A549 treated with AZD2906 at 1 μM for 4 hours (cell line): Measurements from ENCODE around the gene SYNPO2. TPM values are rescaled to one million over a fixed set of nuclear protein-coding genes. Genes with fewer than 3 reads are reported as not detected.

Source experiments
- total RNA-seq: library from RNA; stranded (reverse); fragments of 200-300 nt; extraction: Qiagen RNA extraction; gene quantifications from 5 replicates; pipeline ENCODE4 v1.2.3, GENCODE V29; 2022

Gene SYNPO2, protein sequence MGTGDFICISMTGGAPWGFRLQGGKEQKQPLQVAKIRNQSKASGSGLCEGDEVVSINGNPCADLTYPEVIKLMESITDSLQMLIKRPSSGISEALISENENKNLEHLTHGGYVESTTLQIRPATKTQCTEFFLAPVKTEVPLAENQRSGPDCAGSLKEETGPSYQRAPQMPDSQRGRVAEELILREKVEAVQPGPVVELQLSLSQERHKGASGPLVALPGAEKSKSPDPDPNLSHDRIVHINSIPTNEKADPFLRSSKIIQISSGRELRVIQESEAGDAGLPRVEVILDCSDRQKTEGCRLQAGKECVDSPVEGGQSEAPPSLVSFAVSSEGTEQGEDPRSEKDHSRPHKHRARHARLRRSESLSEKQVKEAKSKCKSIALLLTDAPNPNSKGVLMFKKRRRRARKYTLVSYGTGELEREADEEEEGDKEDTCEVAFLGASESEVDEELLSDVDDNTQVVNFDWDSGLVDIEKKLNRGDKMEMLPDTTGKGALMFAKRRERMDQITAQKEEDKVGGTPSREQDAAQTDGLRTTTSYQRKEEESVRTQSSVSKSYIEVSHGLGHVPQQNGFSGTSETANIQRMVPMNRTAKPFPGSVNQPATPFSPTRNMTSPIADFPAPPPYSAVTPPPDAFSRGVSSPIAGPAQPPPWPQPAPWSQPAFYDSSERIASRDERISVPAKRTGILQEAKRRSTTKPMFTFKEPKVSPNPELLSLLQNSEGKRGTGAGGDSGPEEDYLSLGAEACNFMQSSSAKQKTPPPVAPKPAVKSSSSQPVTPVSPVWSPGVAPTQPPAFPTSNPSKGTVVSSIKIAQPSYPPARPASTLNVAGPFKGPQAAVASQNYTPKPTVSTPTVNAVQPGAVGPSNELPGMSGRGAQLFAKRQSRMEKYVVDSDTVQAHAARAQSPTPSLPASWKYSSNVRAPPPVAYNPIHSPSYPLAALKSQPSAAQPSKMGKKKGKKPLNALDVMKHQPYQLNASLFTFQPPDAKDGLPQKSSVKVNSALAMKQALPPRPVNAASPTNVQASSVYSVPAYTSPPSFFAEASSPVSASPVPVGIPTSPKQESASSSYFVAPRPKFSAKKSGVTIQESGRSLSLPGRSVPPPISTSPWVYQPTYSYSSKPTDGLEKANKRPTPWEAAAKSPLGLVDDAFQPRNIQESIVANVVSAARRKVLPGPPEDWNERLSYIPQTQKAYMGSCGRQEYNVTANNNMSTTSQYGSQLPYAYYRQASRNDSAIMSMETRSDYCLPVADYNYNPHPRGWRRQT
- total RNA-seq: 0.56 to 0.98 TPM (median 0.94 TPM) in 5 replicates

GRCh38 chr4:118888666-118889311, at the start of gene SYNPO2:
Gene SYNPO2, plus strand, starts transcription at chr4:118888854. Its CDS starts 183 bp downstream, at chr4:118889037.

Other genes with a start within 250 kb of the SYNPO2 start
- 12.8 to 18.2 TPM (median 15.1 TPM) in 5 replicates for gene METTL14, start 203.5 kb upstream of the SYNPO2 start, total RNA-seq
- gene SEC24D, start 52.7 kb upstream of the SYNPO2 start, total RNA-seq: 12.7 to 17.7 TPM (median 15.6 TPM) in 5 replicates
- not detected in 5 replicates for gene MYOZ2, start 247.0 kb downstream of the SYNPO2 start, total RNA-seq